ENCODE measurements around the gene FUT2. TPM values are rescaled to one million over a fixed set of nuclear protein-coding genes. Genes with fewer than 3 reads are reported as not detected.

The FUT2 gene
- total and polyA plus RNA-seq, 2 of the 13 experiments (the other 11 are each of a cell fraction or from before 2014, with no cell fraction given): 0.07 TPM; not detected in 1

DNA sequence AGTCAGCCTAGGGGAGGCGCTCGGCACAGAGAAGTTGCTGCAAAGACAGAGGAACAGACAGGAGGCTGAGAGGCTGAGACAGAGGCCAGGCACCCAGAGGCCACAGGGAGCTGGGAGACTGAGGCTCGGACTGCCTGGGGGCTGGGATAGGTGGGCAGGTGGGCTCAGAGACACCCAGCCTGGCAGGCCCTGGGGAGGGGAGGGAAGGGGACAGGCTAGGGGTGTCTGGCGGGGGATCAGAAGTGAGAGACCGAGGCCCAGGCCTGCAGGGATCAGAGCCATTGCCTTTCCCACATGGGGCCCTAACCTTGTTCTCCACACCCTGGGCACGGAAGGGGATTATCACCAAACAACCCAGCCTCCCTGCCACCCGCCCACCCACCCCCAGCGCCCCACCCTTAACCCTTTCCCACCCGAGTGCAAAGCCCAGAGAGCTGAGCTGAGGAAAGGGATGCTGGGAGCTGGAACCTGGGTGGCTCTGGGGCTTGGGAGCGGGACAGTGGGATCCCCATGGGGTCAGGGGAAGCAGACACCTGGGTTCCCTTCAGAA, 24.2 kb upstream of the FUT2 start (continued):
- no peak for TF ChIP-seq ZNF3 (CRISPR knock-in tag; IDR thresholded peaks at IDR 0.05)
- TF ChIP-seq, protein P1, sequence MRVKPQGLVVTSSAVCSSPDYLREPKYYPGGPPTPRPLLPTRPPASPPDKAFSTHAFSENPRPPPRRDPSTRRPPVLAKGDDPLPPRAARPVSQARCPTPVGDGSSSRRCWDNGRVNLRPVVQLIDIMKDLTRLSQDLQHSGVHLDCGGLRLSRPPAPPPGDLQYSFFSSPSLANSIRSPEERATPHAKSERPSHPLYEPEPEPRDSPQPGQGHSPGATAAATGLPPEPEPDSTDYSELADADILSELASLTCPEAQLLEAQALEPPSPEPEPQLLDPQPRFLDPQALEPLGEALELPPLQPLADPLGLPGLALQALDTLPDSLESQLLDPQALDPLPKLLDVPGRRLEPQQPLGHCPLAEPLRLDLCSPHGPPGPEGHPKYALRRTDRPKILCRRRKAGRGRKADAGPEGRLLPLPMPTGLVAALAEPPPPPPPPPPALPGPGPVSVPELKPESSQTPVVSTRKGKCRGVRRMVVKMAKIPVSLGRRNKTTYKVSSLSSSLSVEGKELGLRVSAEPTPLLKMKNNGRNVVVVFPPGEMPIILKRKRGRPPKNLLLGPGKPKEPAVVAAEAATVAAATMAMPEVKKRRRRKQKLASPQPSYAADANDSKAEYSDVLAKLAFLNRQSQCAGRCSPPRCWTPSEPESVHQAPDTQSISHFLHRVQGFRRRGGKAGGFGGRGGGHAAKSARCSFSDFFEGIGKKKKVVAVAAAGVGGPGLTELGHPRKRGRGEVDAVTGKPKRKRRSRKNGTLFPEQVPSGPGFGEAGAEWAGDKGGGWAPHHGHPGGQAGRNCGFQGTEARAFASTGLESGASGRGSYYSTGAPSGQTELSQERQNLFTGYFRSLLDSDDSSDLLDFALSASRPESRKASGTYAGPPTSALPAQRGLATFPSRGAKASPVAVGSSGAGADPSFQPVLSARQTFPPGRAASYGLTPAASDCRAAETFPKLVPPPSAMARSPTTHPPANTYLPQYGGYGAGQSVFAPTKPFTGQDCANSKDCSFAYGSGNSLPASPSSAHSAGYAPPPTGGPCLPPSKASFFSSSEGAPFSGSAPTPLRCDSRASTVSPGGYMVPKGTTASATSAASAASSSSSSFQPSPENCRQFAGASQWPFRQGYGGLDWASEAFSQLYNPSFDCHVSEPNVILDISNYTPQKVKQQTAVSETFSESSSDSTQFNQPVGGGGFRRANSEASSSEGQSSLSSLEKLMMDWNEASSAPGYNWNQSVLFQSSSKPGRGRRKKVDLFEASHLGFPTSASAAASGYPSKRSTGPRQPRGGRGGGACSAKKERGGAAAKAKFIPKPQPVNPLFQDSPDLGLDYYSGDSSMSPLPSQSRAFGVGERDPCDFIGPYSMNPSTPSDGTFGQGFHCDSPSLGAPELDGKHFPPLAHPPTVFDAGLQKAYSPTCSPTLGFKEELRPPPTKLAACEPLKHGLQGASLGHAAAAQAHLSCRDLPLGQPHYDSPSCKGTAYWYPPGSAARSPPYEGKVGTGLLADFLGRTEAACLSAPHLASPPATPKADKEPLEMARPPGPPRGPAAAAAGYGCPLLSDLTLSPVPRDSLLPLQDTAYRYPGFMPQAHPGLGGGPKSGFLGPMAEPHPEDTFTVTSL (CRISPR knock-in tag; IDR thresholded peaks at IDR 0.05; ENCODE audit: borderline replicate concordance): no peak
- peak; percentile 94 for TF ChIP-seq ZNF768 (CRISPR knock-in tag; IDR thresholded peaks at IDR 0.05)
- no peak for TF ChIP-seq ZNF180 (CRISPR knock-in tag; IDR thresholded peaks at IDR 0.05; ENCODE audit: borderline replicate concordance, low read depth)
- TF ChIP-seq ZNF772 (CRISPR knock-in tag; IDR thresholded peaks at IDR 0.05): no peak
- TF ChIP-seq PPARG (CRISPR knock-in tag; conservative IDR thresholded peaks at IDR 0.05): no peak
- no peak for TF ChIP-seq ZNF333 (CRISPR knock-in tag; IDR thresholded peaks at IDR 0.05; ENCODE audit: borderline replicate concordance)
- TF ChIP-seq, protein P2, sequence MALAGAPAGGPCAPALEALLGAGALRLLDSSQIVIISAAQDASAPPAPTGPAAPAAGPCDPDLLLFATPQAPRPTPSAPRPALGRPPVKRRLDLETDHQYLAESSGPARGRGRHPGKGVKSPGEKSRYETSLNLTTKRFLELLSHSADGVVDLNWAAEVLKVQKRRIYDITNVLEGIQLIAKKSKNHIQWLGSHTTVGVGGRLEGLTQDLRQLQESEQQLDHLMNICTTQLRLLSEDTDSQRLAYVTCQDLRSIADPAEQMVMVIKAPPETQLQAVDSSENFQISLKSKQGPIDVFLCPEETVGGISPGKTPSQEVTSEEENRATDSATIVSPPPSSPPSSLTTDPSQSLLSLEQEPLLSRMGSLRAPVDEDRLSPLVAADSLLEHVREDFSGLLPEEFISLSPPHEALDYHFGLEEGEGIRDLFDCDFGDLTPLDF (CRISPR knock-in tag; IDR thresholded peaks at IDR 0.05): no peak
- TF ChIP-seq MYNN (CRISPR knock-in tag; IDR thresholded peaks at IDR 0.05; ENCODE audit: low read depth): no peak
- no peak for TF ChIP-seq RBM22 (optimal IDR thresholded peaks at IDR 0.05; ENCODE audit: low read length)
- TF ChIP-seq ZNF629 (CRISPR knock-in tag; conservative IDR thresholded peaks at IDR 0.05): no peak
- peak; percentile 22 for TF ChIP-seq STAG1 (CRISPR knock-in tag; IDR thresholded peaks at IDR 0.05)
- TF ChIP-seq, protein P3, sequence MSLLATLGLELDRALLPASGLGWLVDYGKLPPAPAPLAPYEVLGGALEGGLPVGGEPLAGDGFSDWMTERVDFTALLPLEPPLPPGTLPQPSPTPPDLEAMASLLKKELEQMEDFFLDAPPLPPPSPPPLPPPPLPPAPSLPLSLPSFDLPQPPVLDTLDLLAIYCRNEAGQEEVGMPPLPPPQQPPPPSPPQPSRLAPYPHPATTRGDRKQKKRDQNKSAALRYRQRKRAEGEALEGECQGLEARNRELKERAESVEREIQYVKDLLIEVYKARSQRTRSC (CRISPR knock-in tag; IDR thresholded peaks at IDR 0.05; ENCODE audit: low read depth): no peak
- TF ChIP-seq ZNF558 (CRISPR knock-in tag; IDR thresholded peaks at IDR 0.05; ENCODE audit: borderline replicate concordance): no peak
- TF ChIP-seq, protein P4, sequence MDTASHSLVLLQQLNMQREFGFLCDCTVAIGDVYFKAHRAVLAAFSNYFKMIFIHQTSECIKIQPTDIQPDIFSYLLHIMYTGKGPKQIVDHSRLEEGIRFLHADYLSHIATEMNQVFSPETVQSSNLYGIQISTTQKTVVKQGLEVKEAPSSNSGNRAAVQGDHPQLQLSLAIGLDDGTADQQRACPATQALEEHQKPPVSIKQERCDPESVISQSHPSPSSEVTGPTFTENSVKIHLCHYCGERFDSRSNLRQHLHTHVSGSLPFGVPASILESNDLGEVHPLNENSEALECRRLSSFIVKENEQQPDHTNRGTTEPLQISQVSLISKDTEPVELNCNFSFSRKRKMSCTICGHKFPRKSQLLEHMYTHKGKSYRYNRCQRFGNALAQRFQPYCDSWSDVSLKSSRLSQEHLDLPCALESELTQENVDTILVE (CRISPR knock-in tag; IDR thresholded peaks at IDR 0.05): no peak
- no peak for TF ChIP-seq KLF15 (CRISPR knock-in tag; IDR thresholded peaks at IDR 0.05; ENCODE audit: borderline replicate concordance)
- no peak for TF ChIP-seq KLF12 (CRISPR knock-in tag; IDR thresholded peaks at IDR 0.05; ENCODE audit: borderline replicate concordance)
- no peak for TF ChIP-seq EZH2 (conservative IDR thresholded peaks at IDR 0.05; ENCODE audit: low read depth, low read length)
- TF ChIP-seq ZNF451 (CRISPR knock-in tag; IDR thresholded peaks at IDR 0.05): no peak
- TF ChIP-seq, protein P5, sequence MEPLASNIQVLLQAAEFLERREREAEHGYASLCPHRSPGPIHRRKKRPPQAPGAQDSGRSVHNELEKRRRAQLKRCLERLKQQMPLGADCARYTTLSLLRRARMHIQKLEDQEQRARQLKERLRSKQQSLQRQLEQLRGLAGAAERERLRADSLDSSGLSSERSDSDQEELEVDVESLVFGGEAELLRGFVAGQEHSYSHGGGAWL (CRISPR knock-in tag; IDR thresholded peaks at IDR 0.05): no peak
